HG02798 (cell line): ENCODE measurements around the gene SFT2D3.

Source experiments
- ATAC-seq: cut with Tn5 transposase; IDR thresholded peaks from one replicate; pipeline ENCODE4 v1.9.1; 2021; ENCODE audit warnings: mild to moderate bottlenecking; ENCODE audit not compliant: unreplicated experiment, poor library complexity

SFT2D3 gene

DNA sequence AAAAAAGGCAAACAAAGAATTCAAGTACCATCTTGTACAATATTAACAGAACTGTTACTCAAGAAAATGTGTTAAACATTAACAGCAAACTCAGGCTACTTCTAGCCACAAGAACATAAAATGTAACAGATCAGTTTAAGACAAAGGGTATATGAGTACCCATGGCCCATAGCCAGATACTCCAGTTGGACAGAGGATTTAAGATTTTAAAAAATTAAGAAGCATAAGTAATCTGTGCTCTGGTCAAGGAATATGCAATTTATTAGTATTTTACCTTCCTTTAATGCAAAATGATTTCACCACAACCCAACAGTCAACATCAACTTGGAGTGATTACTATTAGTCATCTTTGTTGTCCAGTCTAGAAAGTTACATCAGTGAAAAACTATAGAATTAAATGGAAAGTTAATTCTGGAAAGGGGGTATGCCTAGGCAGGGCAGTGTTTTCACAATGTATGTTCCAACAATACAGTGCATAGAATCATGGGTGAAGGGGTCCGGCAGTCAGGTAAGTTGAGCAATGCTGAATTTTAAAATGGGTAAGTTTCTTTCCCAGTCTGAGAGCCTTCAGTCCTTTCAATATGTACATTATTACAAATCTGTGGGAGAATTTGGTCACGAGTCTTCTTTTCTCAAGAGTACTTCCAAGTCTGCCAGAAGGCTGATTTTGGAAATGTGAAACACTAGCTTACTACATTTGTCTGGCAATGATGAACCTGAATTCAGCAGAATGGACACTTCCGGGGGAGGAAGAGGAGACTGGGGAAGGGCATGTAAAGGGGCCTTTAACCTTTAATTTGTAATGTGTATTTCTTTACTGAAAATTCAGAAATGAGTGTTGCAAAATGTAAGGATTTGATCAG, 34.5 kb downstream of the SFT2D3 start:
- ATAC-seq, result no peak

DNA sequence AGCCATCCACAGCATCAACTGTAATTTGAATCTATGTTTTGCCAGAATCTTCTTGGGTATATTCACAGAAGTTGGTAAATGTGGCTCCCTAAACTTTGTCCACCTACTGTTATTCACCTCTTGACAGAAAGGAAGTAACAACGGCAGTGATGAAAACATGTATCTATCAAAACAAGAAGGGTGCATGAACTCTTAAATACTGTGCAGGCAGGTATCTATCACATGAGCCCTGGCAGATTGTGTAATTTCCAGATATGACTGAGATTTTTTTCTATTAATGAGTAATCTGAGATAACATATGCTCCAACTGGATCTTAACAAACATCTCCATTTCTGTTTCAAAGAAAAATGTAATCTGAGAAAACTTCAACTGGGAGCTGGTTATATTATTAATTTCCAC, 36.6 kb downstream of the SFT2D3 start:
- ATAC-seq, result no peak

DNA sequence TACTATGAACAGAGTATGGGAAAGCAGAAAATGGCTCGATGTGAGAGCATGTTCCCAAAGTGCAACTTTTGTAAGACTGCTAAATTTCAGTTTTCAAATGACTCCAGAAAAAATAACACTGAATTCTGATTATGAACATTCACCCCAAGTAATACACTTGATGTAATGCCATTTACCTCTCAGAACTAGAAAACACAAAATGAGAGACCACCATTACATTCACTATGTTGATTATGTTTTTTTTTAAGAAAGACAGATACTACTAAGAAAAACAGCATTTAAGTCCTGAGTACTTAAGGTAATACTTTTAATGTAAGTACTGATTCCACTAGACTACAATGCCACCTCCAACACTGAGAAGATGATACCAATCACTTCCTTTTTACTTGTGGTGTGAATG, 38.5 kb downstream of the SFT2D3 start:
- no peak for ATAC-seq

DNA sequence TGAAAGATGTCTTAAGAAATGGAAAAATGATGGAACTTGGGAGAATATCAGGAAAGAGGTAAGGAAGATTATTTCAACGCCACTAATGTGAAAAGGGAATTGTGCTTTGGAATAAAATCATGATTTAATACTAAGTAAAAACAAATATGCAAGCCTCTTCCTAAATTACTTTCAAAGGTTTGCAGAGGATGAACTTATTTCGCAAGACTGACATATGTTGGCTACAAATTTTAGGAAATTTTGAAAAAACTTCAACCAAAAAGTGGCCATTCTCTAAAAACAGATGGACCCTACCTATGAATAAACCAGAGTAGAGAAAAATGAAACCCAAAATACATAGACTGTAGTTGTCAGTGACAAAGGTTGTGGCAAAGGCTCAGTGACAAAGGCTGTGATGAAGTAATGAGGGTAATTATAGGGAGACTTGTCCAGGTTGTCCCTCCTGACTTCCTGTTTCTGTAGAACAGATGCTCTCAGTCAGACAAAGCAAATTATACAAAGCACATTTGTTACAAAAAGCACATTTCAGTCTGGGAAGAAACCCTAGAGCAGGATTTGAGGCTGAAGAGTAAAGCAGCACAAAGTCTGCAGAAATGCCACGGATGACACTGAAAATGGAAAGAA, 39.5 kb downstream of the SFT2D3 start:
- no peak for ATAC-seq

DNA sequence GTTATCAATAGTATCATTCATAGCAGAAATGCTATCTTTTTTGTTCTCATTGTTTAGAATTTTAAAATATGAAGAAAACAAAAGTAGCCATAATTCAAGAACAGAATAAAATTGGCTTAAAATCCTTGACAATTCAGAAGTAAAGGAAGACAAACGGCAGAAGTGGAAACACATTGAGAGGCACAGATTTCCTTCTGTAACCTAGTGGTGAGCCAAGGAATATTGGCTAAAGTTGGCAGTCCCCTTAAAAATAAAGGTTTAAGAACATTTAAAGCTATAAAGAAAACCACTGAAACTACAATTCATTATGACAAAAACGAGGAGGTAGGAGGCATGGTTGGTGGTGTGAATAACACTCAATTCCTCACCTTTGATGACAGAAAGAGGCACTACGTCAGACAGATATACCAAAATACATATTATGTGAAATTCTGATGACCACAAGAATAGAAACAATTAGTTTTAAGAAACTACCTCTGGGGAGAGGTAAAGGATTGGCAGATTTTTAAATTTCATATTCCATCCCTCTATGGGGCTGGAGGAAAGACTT, 42.3 kb downstream of the SFT2D3 start:
- ATAC-seq, result no peak

DNA sequence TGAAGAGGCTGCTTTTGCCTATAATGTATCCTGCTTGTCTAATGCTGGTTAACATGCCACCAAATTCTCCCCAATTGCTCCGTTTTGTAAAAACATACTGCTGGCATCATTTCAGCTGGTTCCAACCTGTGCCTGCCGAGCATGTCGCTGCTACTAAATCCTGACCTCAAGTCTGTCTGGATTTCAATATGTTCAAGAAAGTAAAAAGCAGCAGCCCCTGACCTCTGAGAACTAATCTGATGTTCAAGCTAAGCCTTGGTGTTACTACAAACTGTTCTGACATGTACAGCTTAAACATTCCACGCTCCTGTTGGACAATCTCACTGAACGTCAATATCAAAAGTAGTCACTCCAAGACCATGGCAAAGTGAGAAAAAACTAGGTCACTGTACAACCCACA, 46.3 kb downstream of the SFT2D3 start:
- ATAC-seq, result no peak

DNA sequence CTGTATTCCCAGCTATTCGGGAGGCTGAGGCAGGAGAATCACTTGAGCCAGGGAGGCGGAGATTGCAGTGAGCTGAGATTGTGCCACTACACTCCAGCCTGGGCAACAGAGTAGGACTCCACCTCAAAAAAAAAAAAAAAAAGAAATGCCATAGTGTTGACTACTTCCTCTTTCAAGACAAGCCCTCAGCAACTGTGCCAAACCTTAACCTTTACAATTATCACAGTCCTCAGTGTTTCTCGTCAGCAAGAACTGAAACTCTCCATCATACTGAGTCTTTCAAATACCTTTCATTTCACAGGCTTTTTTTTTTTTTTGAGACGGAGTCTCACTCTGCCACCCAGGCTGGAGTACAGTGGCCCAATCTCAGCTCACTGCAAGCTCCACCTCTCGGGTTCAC, 48.2 kb downstream of the SFT2D3 start:
- peak; percentile 99 for ATAC-seq

DNA sequence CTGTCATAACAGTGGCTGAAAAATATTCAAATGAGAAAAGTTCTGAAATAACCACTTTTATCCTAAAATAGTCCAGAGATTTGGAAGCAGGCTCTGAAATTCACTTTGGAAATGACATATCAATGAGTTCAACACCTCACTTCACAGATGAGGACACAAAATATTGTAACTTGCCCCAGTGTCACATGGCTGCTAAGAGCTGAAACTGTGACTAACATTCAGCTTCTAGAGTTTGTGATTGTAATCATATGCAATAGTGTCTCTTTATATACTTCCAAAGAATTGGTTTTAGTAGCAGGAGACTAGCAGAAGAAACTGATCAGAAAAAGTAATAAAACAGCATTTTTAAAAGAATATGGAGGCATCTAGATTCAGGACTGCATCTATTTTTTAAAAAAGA, 52.1 kb downstream of the SFT2D3 start:
- ATAC-seq, result no peak

DNA sequence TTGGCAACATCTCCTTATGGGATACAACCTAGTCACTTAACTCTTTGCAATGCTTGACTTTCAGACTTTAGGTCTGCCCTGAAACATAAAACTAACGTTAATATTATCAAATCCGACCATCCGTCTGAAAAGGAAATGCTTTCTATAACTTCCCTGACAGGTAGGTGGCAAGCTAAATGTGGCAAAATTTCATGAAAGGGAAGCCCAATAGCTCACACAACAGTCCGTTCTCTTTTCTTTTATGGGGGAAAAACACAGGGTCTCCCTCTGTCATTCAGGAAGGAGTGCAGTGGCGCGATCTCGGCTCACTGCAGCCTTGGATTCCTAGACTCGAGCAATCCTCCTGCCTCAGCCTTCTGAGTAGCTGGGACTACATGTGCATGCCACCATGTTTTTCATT, 52.9 kb downstream of the SFT2D3 start:
- ATAC-seq, result no peak
